NOMO-1 treated with dmso at 0.1 percent for 144 hours (cell line): ENCODE measurements around the gene GMNC.

Experiments used
- DNase-seq: peaks from one replicate; lab custom pipeline; 2025; ENCODE audit not compliant: unreplicated experiment; lab: John Stamatoyannopoulos, UW

GMNC gene

GRCh38 chr3:190853464-190853863, 9.0 kb downstream of the GMNC start:
- no peak for DNase-seq

- DNase-seq, result no peak
Observed at GRCh38 chr3:190849607-190850006, 12.9 kb downstream of the GMNC start.

GRCh38 chr3:190848870-190849269, 13.6 kb downstream of the GMNC start:
- no peak for DNase-seq

- no peak for DNase-seq
Observed at GRCh38 chr3:190847436-190847835, 15.1 kb downstream of the GMNC start.

- no peak for DNase-seq
Observed at GRCh38 chr3:190840146-190840545, 22.3 kb downstream of the GMNC start.

- no peak for DNase-seq
Observed at GRCh38 chr3:190831225-190831624, 31.3 kb downstream of the GMNC start.

GRCh38 chr3:190830031-190830430, 32.5 kb downstream of the GMNC start:
- DNase-seq, result no peak

GRCh38 chr3:190826018-190826417, 36.5 kb downstream of the GMNC start:
- no peak for DNase-seq

- no peak for DNase-seq
Observed at GRCh38 chr3:190825386-190826016, 37.0 kb downstream of the GMNC start.

- DNase-seq, result no peak
Observed at GRCh38 chr3:190811775-190812480, 50.6 kb downstream of the GMNC start.

- DNase-seq, result no peak
Observed at GRCh38 chr3:190810957-190811356, 51.5 kb downstream of the GMNC start.

GRCh38 chr3:190809351-190809750, 53.1 kb downstream of the GMNC start:
- DNase-seq, result no peak

GRCh38 chr3:190807719-190808375, 54.6 kb downstream of the GMNC start:
- DNase-seq, result no peak
